ENCODE results near the gene PSAP.
"Not testable (repeated sequence)": the region's sequence is repeated elsewhere in the genome, so short reads cannot be mapped to it uniquely, and the experiment has no call there.

DNA sequence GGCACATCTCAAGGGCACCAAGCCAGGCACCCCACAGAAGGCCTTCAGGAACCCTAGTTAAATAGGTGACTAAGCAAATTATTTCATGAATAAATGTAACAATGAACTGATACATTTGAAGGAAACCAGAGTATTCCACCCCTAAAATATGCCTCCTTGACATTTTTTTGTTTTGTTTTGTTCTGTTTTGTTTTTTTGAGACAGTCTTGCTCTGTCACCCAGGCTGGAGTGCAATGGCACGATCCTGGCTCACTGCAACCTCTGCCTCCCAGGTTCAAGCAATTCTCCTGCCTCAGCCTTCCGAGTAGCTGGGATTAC, 30.2 kb upstream of the PSAP start:
- TF ChIP-seq, protein P1, sequence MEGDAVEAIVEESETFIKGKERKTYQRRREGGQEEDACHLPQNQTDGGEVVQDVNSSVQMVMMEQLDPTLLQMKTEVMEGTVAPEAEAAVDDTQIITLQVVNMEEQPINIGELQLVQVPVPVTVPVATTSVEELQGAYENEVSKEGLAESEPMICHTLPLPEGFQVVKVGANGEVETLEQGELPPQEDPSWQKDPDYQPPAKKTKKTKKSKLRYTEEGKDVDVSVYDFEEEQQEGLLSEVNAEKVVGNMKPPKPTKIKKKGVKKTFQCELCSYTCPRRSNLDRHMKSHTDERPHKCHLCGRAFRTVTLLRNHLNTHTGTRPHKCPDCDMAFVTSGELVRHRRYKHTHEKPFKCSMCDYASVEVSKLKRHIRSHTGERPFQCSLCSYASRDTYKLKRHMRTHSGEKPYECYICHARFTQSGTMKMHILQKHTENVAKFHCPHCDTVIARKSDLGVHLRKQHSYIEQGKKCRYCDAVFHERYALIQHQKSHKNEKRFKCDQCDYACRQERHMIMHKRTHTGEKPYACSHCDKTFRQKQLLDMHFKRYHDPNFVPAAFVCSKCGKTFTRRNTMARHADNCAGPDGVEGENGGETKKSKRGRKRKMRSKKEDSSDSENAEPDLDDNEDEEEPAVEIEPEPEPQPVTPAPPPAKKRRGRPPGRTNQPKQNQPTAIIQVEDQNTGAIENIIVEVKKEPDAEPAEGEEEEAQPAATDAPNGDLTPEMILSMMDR (IDR thresholded peaks at IDR 0.05; ENCODE audit: low read depth, low read length): not testable (repeated sequence)
- not testable (repeated sequence) for TF ChIP-seq EZH2phosphoT487 (IDR thresholded peaks at IDR 0.05; ENCODE audit: low read depth)

Data from OCI-LY3 (cell line).